H1 (cell line): ENCODE results near the gene ZFP36L1. TPM values are rescaled to one million over a fixed set of nuclear protein-coding genes. Genes with fewer than 3 reads are reported as not detected.

Experiments
- CTCF ChIA-PET: fragments of 300-600 bp; sonication (Branson Sonifier 250); formaldehyde crosslinking; loops from one replicate; lab custom pipeline; 2021; ENCODE audit not compliant: partially characterized antibody; lab: Charles Lee
- POLR2A ChIA-PET: fragments of 300-600 bp; sonication (Branson Sonifier 250); formaldehyde crosslinking; loops from one replicate; lab custom pipeline; 2021; ENCODE audit warnings: inconsistent platforms; ENCODE audit not compliant: partially characterized antibody; lab: Charles Lee
- DNase-seq, 2 experiments: peaks; one replicate each; pipeline versions ENCODE4 v3.0.0 to v3.0.0-alpha.2; 2010 to 2022; ENCODE audit warnings: low spot score in 2 of 2, low read depth in 1 of 2, mixed read lengths in 1 of 2
- FAIRE-seq: peaks from 2 replicates; lab custom pipeline; 2011; peaks lifted over from hg19 to GRCh38; lab: Jason Lieb, UNC
- H2AFZ ChIP-seq: 2 replicates; pipeline ENCODE4 v1.8.1; 2012; ENCODE audit warnings: low read length, inconsistent platforms
- H2AK5ac ChIP-seq: 2 replicates; pipeline ENCODE4 v1.6.1; 2013; ENCODE audit warnings: low read depth, low read length
- H2BK120ac ChIP-seq: replicated peaks from 2 replicates; pipeline ENCODE3; 2013; ENCODE audit warnings: low read depth, low read length, inconsistent platforms
- H2BK12ac ChIP-seq: 2 replicates; pipeline ENCODE4 v1.6.1; 2013; ENCODE audit warnings: low read depth, low read length
- H2BK15ac ChIP-seq: 2 replicates; pipeline ENCODE4 v1.6.1; 2013; ENCODE audit warnings: low read length
- H2BK20ac ChIP-seq: 2 replicates; pipeline ENCODE4 v1.6.1; 2013; ENCODE audit warnings: low read length
- H2BK5ac ChIP-seq: 2 replicates; pipeline ENCODE4 v1.6.1; 2013; ENCODE audit warnings: low read depth, low read length
- H3K14ac ChIP-seq: 2 replicates; pipeline ENCODE4 v1.6.1; 2013; ENCODE audit warnings: inconsistent platforms; ENCODE audit not compliant: insufficient read length
- H3K18ac ChIP-seq: 2 replicates; pipeline ENCODE4 v1.6.1; 2013; ENCODE audit warnings: low read length; ENCODE audit errors: extremely low read depth
- H3K23ac ChIP-seq: 2 replicates; pipeline ENCODE4 v1.6.1; 2013; ENCODE audit warnings: inconsistent platforms; ENCODE audit not compliant: insufficient read length
- H3K23me2 ChIP-seq: 2 replicates; pipeline ENCODE4 v1.6.1; 2013; ENCODE audit warnings: low read depth, low read length
- H3K27ac ChIP-seq: 2 replicates; pipeline ENCODE4 v1.6.1; 2011; ENCODE audit warnings: low read depth, low read length, inconsistent platforms
- H3K27me3 ChIP-seq, 4 experiments: replicated peaks in 1 of 4; 1 replicate in 1 of 4; 2 replicates in 3 of 4; pipeline versions ENCODE4 v1.6.1 to v1.8.1; 2011 to 2013; ENCODE audit warnings: low read length in 3 of 4, mild to moderate bottlenecking in 3 of 4, inconsistent platforms in 2 of 4, mixed read lengths in 2 of 4, moderate library complexity in 1 of 4; ENCODE audit not compliant: control insufficient read depth in 3 of 4, insufficient read depth in 3 of 4; ENCODE audit errors: extremely low read depth in 1 of 4
- H3K36me3 ChIP-seq, 4 experiments: 2 replicates each; pipeline versions ENCODE4 v1.6.1 to v1.8.1; 2011 to 2013; ENCODE audit warnings: mild to moderate bottlenecking in 4 of 4, low read length in 3 of 4, moderate library complexity in 2 of 4, control low read depth in 1 of 4, inconsistent platforms in 1 of 4; ENCODE audit not compliant: insufficient read depth in 4 of 4, control insufficient read depth in 2 of 4
- H3K4ac ChIP-seq: replicated peaks from 2 replicates; pipeline ENCODE3; 2013; ENCODE audit warnings: low read length, low read depth, mixed read lengths, inconsistent platforms; ENCODE audit not compliant: insufficient read length
- H3K4me1 ChIP-seq, 4 experiments: replicated peaks in 1 of 4; 1 replicate in 1 of 4; 2 replicates in 3 of 4; pipeline versions ENCODE4 v1.6.1 to v1.8.1; 2011 to 2013; ENCODE audit warnings: low read length in 3 of 4, inconsistent platforms in 2 of 4, mixed read lengths in 1 of 4; ENCODE audit not compliant: insufficient read depth in 4 of 4, control insufficient read depth in 3 of 4
- H3K4me2 ChIP-seq, 2 experiments: 2 replicates each; pipeline versions ENCODE4 v1.6.1 to v1.8.1; 2011 to 2013; ENCODE audit warnings: low read depth in 2 of 2, low read length in 2 of 2, control low read depth in 1 of 2, inconsistent platforms in 1 of 2, mild to moderate bottlenecking in 1 of 2; ENCODE audit not compliant: insufficient read depth in 1 of 2
- H3K4me3 ChIP-seq, 4 experiments: fragments of 200-600, 300-600 bp in 1 of 4; sonication (generic), shearing (Covaris generic), sonication (Bioruptor Twin) in 1 of 4; 2 replicates each; pipeline versions ENCODE4 v1.5.1 to v1.8.1; 2011 to 2016; ENCODE audit warnings: low read length in 4 of 4, low read depth in 3 of 4, control low read depth in 2 of 4, inconsistent platforms in 2 of 4, mild to moderate bottlenecking in 2 of 4, mixed read lengths in 1 of 4, moderate library complexity in 1 of 4; ENCODE audit not compliant: insufficient read depth in 2 of 4; ENCODE audit errors: extremely low read depth in 1 of 4
- H3K56ac ChIP-seq: replicated peaks from 2 replicates; pipeline ENCODE3; 2013; ENCODE audit warnings: low read depth, mild to moderate bottlenecking, mixed read lengths, low read length, inconsistent platforms; ENCODE audit not compliant: insufficient read length
- H3K79me1 ChIP-seq: 2 replicates; pipeline ENCODE4 v1.6.1; 2013; ENCODE audit warnings: low read depth, low read length, control low read depth
- H3K79me2 ChIP-seq, 2 experiments: 2 replicates each; pipeline versions ENCODE4 v1.6.1 to v1.8.1; 2012 to 2013; ENCODE audit warnings: low read length in 2 of 2, mild to moderate bottlenecking in 2 of 2, inconsistent platforms in 1 of 2; ENCODE audit not compliant: insufficient read depth in 2 of 2, control insufficient read depth in 1 of 2
- H3K9ac ChIP-seq, 4 experiments: replicated peaks in 1 of 4; 1 replicate in 1 of 4; 2 replicates in 3 of 4; pipeline versions ENCODE4 v1.6.1 to v1.8.1; 2011 to 2013; ENCODE audit warnings: low read depth in 3 of 4, low read length in 3 of 4, control low read depth in 2 of 4, mild to moderate bottlenecking in 2 of 4, moderate library complexity in 2 of 4, inconsistent platforms in 1 of 4; ENCODE audit errors: extremely low read depth in 1 of 4
- H3K9me3 ChIP-seq, 2 experiments: 2 replicates each; pipeline versions ENCODE4 v1.6.1 to v1.8.1; 2012 to 2013; ENCODE audit warnings: mild to moderate bottlenecking in 2 of 2, moderate library complexity in 2 of 2, control low read depth in 1 of 2, inconsistent platforms in 1 of 2, low read depth in 1 of 2, low read length in 1 of 2, mixed read lengths in 1 of 2; ENCODE audit not compliant: insufficient read depth in 2 of 2
- H4K20me1 ChIP-seq, 2 experiments: replicated peaks in 1 of 2; 2 replicates each; pipeline versions ENCODE3 to v1.8.1; 2011 to 2013; ENCODE audit warnings: inconsistent platforms in 2 of 2, low read length in 2 of 2, mild to moderate bottlenecking in 1 of 2; ENCODE audit not compliant: insufficient read depth in 2 of 2, control insufficient read depth in 1 of 2
- H4K5ac ChIP-seq: 2 replicates; pipeline ENCODE4 v1.6.1; 2013; ENCODE audit warnings: low read length, low read depth, mixed read lengths, inconsistent platforms; ENCODE audit not compliant: insufficient read length
- H4K8ac ChIP-seq: 2 replicates; pipeline ENCODE4 v1.8.0; 2013; ENCODE audit warnings: mild to moderate bottlenecking, moderate library complexity, low read length, inconsistent platforms; ENCODE audit not compliant: insufficient read depth; ENCODE audit errors: extremely low read depth
- H4K91ac ChIP-seq: replicated peaks from 2 replicates; pipeline ENCODE3; 2013; ENCODE audit warnings: low read length, mixed read lengths, inconsistent platforms; ENCODE audit not compliant: insufficient read length
- CBX5 ChIP-seq: fragments of 300-800, 300-1000 bp; sonication (generic); IDR thresholded peaks from 2 replicates; pipeline ENCODE4 v1.7.1; 2016; ENCODE audit warnings: antibody characterized with exemption, low read length, low read depth
- CHD1 ChIP-seq: IDR thresholded peaks from 2 replicates; pipeline ENCODE4 v1.6.1; 2012; ENCODE audit warnings: low read depth, low read length, improper control_type of control experiment
- FOSL1 ChIP-seq: IDR thresholded peaks from 2 replicates; pipeline ENCODE4 v1.6.1; 2011; ENCODE audit warnings: mild to moderate bottlenecking, low read depth, low read length, moderate library complexity; ENCODE audit not compliant: insufficient read depth
- HDAC2 ChIP-seq, 2 experiments: fragments of 300-600 bp in 1 of 2; sonication (generic) in 1 of 2; IDR thresholded peaks; 2 replicates each; pipeline ENCODE4 v1.6.1; 2011 to 2012; ENCODE audit warnings: low read depth in 2 of 2, low read length in 2 of 2, mild to moderate bottlenecking in 2 of 2, moderate library complexity in 2 of 2, borderline replicate concordance in 1 of 2, inconsistent platforms in 1 of 2
- JUND ChIP-seq: IDR thresholded peaks from 2 replicates; pipeline ENCODE4 v1.6.1; 2011; ENCODE audit warnings: mild to moderate bottlenecking, improper control_type of control experiment, low read length
- KDM4A ChIP-seq: IDR thresholded peaks from one replicate; pipeline ENCODE4 v1.7.1; 2012; ENCODE audit warnings: low read depth, mild to moderate bottlenecking, moderate library complexity, low read length, inconsistent platforms; ENCODE audit not compliant: severe bottlenecking
- PHF8 ChIP-seq: fragments of 200-600 bp; sonication (generic); conservative IDR thresholded peaks from 2 replicates; pipeline ENCODE4 v1.7.1; 2012; ENCODE audit warnings: low read depth, mild to moderate bottlenecking, inconsistent platforms, low read length, moderate library complexity
- SAP30 ChIP-seq: fragments of 300-600 bp; sonication (generic); IDR thresholded peaks from 2 replicates; pipeline ENCODE4 v1.7.1; 2012; ENCODE audit warnings: low read length, moderate library complexity, mild to moderate bottlenecking, inconsistent platforms; ENCODE audit not compliant: insufficient read depth, insufficient replicate concordance
- SIX5 ChIP-seq: IDR thresholded peaks from 2 replicates; pipeline ENCODE4 v1.6.1; 2011; ENCODE audit warnings: mild to moderate bottlenecking, low read depth, low read length
- TCF12 ChIP-seq: IDR thresholded peaks from 2 replicates; pipeline ENCODE4 v1.6.1; 2011; ENCODE audit warnings: low read depth, mild to moderate bottlenecking, low read length
- WGBS, 2 experiments: shearing (Covaris generic) in 1 of 2; methylation state at CpG; one replicate each; pipeline versions ENCODE4 v1.1.6 to v1.1.7; 2013 to 2015; ENCODE audit warnings: low lambda C conversion rate in 2 of 2, mixed read lengths in 2 of 2, inconsistent platforms in 1 of 2, low coverage in 1 of 2, missing lambda C conversion rate in 1 of 2; ENCODE audit not compliant: insufficient replicate concordance in 2 of 2, insufficient coverage in 1 of 2, insufficient read length in 1 of 2; ENCODE audit errors: extremely low coverage in 1 of 2, missing lambda C conversion rate in 1 of 2; 5-methylcytosine and 5-hydroxymethylcytosine counted together
- polyA plus RNA-seq, 7 experiments: library from polyadenylated mRNA; depleted of rRNA in 3 of 7; stranded (reverse) in 5 of 7; unstranded in 2 of 7; fragments of >200 nt in 5 of 7; fragments of 200-250 nt in 2 of 7; gene quantifications; 1 replicate in 5 of 7; 2 replicates in 1 of 7; 4 replicates in 1 of 7; pipeline versions ENCODE4 v1.2.1 to v1.2.3, GENCODE V29; 2011 to 2013; ENCODE audit warnings: missing spikeins in 2 of 7, mixed read lengths in 2 of 7
- total RNA-seq: library from RNA; stranded (reverse); fragmentation: NEBNext Ultra II Directional; extraction: Animal tissue kit (Norgen Biotek cat#: 25700); gene quantifications from 2 replicates; pipeline ENCODE4 v1.2.1, GENCODE V29; 2021
- TF ChIP-seq, protein P1 (sequence below): IDR thresholded peaks from 2 replicates; pipeline ENCODE4 v1.6.1; 2012; ENCODE audit warnings: inconsistent platforms
- TF ChIP-seq, protein P2 (sequence below): IDR thresholded peaks from 2 replicates; pipeline ENCODE4 v1.6.1; 2011; ENCODE audit warnings: low read depth, mild to moderate bottlenecking, low read length; ENCODE audit not compliant: insufficient read depth

Gene ZFP36L1
- total and polyA plus RNA-seq, 2 of the 8 experiments (the other 6 are each of a cell fraction or from before 2014, with no cell fraction given), result 80.4 to 132 TPM

DNA sequence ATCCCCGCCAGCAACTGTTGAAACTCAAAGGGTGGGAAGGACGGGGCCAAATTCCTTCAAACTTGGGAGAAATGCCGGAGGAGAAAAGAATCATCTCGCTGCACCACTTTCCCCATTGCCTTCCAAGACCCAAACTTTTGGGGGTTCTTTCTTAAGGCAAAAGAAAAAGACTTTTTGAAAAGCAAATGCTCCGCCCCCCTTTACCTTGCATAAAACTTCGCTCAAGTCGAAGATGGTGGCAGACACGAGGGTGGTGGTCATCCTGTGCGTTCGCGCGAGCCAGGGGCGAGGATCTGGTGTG is 239 bp downstream of the ZFP36L1 start:
- H3K9ac ChIP-seq, result peak overlapping the region; percentile 81 to 97 (median 97)
- H4K5ac ChIP-seq, result peak overlapping the region; percentile 94
- WGBS, 2 experiments, result 1% methylated on average over 13 of the region's 13 CpGs; no CpG with 5 or more reads in 1 of the 2 experiments
- H3K18ac ChIP-seq, result peak overlapping the region; percentile 98
- peaks cover 5 to 27% (median 17%) of the 10 kb centered on the region in 4 experiments for H3K4me1 ChIP-seq
- H2BK15ac ChIP-seq, result no peak overlapping the region
- FAIRE-seq, result no peak
- peak overlapping the region; percentile 97 for H2BK5ac ChIP-seq
- H3K27me3 ChIP-seq, result no peaks in the 10 kb centered on the region
- H3K4ac ChIP-seq, result peak overlapping the region; percentile 63
- H3K9me3 ChIP-seq, result no peaks in the 10 kb centered on the region
- H4K91ac ChIP-seq, result peak overlapping the region; percentile 84
- peak overlapping the region; percentile 83 for H3K14ac ChIP-seq
- H3K36me3 ChIP-seq, result peaks cover 18 to 32% (median 25%) of the 10 kb centered on the region in 4 experiments
- no peak overlapping the region; the same call in 1 of the 2 replicates for H2AK5ac ChIP-seq
- H2BK120ac ChIP-seq, result no peak overlapping the region
- ChIA-PET POLR2A (interaction anchor here (0.7 to 9.6 kb wide), 64 partner anchors 10 to 1063 kb away, joined by 3 to 222 read pairs (median 5); no protein-coding TSS in a partner anchor), CTCF (interaction anchor here (0.6 to 5.9 kb wide), 3 partner anchors 9 to 1133 kb away, joined by 3 to 60 read pairs (median 3); no protein-coding TSS in a partner anchor)
- H2BK20ac ChIP-seq, result no peak overlapping the region
- H3K23ac ChIP-seq, result no peak overlapping the region
- peaks cover 31% of the 10 kb centered on the region in 2 experiments for H4K20me1 ChIP-seq
- peak overlapping the region; percentile 85 for H3K56ac ChIP-seq
- H3K4me3 ChIP-seq, result peak overlapping the region; percentile 79 to 99 (median 94)
- H3K23me2 ChIP-seq, result peaks cover 17% of the 10 kb centered on the region; the same call in 1 of the 2 replicates
- peak overlapping the region; percentile 84 to 97 for H3K4me2 ChIP-seq
- no peak overlapping the region for H2AFZ ChIP-seq
- no peak for DNase-seq
- peak overlapping the region; percentile 98; the same call in 1 of the 2 replicates for H4K8ac ChIP-seq
- H3K79me2 ChIP-seq, result peaks cover 26 to 55% of the 10 kb centered on the region in 2 experiments
- peak overlapping the region; percentile 96 for H3K27ac ChIP-seq
- peak overlapping the region; percentile 97; the same call in 1 of the 2 replicates for H2BK12ac ChIP-seq
- H3K79me1 ChIP-seq, result peaks cover 9% of the 10 kb centered on the region; the same call in 1 of the 2 replicates
- TF ChIP-seq SIX5 (no peak), HDAC2 (IDR thresholded peaks at IDR 0.05; ENCODE audit: borderline replicate concordance in 1 of 2, low read depth in 2 of 2, low read length in 2 of 2) (0 out of 4 replicates have a peak, but pooled peaks of 1 of the 2 experiments have one; percentile 34), SAP30 (no peak), JUND (no peak), FOSL1 (no peak), CBX5 (no peak), TCF12 (no peak), CHD1 (no peak), KDM4A (no peak), PHF8 (peak; percentile 79; the same call in 1 of the 2 replicates)
- TF ChIP-seq, protein P1, sequence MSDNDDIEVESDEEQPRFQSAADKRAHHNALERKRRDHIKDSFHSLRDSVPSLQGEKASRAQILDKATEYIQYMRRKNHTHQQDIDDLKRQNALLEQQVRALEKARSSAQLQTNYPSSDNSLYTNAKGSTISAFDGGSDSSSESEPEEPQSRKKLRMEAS, result no peak; the same call in 1 of the 2 replicates
- TF ChIP-seq, protein P2, sequence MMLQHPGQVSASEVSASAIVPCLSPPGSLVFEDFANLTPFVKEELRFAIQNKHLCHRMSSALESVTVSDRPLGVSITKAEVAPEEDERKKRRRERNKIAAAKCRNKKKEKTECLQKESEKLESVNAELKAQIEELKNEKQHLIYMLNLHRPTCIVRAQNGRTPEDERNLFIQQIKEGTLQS, result no peak
